ENCODE results near the gene GREB1L. TPM values are rescaled to one million over a fixed set of nuclear protein-coding genes. Genes with fewer than 3 reads are reported as not detected.

Gene GREB1L
- total RNA-seq, 1 experiment from 2014 or later: 75.4 TPM

DNA sequence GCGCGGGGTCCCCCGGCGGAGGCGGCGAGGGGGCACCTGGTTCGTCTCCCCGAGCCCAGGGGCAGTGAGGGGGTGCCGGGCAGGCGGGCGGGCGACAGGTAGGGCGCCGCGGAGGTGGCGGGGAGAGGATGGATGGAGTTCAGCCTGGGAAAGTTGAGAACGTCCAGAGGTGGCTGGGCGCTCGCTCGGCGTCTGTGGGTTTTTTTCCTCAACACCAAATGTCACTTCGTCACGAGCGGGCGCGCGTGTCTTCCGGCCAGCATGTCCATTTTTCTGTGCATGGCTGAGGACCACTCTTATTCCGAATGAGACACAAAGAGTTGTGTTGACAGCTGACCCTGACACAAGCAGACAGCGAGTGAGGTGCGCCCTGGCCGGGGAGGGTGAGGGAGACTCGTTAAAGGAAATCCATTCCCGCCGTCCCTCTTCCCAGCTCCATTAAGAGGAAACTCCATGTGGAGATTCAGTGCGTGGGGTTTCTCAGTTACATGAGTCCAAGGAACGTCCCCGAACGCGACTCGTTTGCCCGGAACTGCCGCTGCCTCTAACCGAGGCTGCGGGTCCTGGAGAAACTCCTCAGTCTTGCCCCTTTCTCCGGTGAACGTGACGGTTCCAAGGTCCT, 859 bp downstream of the GREB1L start:
- TF ChIP-seq, protein P1, sequence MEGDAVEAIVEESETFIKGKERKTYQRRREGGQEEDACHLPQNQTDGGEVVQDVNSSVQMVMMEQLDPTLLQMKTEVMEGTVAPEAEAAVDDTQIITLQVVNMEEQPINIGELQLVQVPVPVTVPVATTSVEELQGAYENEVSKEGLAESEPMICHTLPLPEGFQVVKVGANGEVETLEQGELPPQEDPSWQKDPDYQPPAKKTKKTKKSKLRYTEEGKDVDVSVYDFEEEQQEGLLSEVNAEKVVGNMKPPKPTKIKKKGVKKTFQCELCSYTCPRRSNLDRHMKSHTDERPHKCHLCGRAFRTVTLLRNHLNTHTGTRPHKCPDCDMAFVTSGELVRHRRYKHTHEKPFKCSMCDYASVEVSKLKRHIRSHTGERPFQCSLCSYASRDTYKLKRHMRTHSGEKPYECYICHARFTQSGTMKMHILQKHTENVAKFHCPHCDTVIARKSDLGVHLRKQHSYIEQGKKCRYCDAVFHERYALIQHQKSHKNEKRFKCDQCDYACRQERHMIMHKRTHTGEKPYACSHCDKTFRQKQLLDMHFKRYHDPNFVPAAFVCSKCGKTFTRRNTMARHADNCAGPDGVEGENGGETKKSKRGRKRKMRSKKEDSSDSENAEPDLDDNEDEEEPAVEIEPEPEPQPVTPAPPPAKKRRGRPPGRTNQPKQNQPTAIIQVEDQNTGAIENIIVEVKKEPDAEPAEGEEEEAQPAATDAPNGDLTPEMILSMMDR (IDR thresholded peaks at IDR 0.05; ENCODE audit: insufficient read depth in 1 of 2, low read depth in 1 of 2, low read length in 1 of 2, severe bottlenecking in 1 of 2, unreplicated experiment in 1 of 2): no peak
- Mint-ChIP-seq H3K4me1 (ENCODE audit: low read depth, unreplicated experiment) (peaks cover 21% of the 10 kb centered on the region), H3K27me3 (ENCODE audit: insufficient read depth, unreplicated experiment) (no peaks in the 10 kb centered on the region), H3K36me3 (ENCODE audit: insufficient read depth, unreplicated experiment) (peaks cover 12% of the 10 kb centered on the region), H3K4me3 (ENCODE audit: unreplicated experiment) (peak overlapping the region; percentile 95), H3K27ac (ENCODE audit: unreplicated experiment) (peak overlapping the region; percentile 91), H3K9me3 (ENCODE audit: unreplicated experiment) (no peaks in the 10 kb centered on the region)
- BruUV-seq (replicated peaks): no TSS peak
- H3K9me3 ChIP-seq: no peaks in the 10 kb centered on the region
- peak in 1 of 2 experiments; percentile 32 for DNase-seq
- peak overlapping the region; percentile 99 for H3K4me3 ChIP-seq (ENCODE audit: low read depth, low read length)
- ChIA-PET CTCF (interaction anchor here (0.5 to 0.7 kb wide), 3 partner anchors 115 to 245 kb away, joined by 3 to 6 read pairs (median 4); no protein-coding TSS in a partner anchor), POLR2A (interaction anchor here (0.6 to 0.7 kb wide), 4 partner anchors 14 to 51 kb away, joined by 3 to 4 read pairs (median 4); no protein-coding TSS in a partner anchor)
- peaks cover 26% of the 10 kb centered on the region; the same call in 1 of the 2 replicates for H3K4me1 ChIP-seq
- H3K36me3 ChIP-seq (ENCODE audit: control insufficient read depth, insufficient read depth, low read length): no peaks in the 10 kb centered on the region
- intact Hi-C loops (cut with micrococcal nuclease; ENCODE audit: unreplicated experiment): loop anchor here (2.0 to 10.0 kb wide), 6 partner anchors 14 to 359 kb away; partner anchors contain the start of gene ESCO1
- no peaks in the 10 kb centered on the region for H3K27me3 ChIP-seq (replicated peaks; ENCODE audit: control insufficient read depth, insufficient read depth, low read length)

DNA sequence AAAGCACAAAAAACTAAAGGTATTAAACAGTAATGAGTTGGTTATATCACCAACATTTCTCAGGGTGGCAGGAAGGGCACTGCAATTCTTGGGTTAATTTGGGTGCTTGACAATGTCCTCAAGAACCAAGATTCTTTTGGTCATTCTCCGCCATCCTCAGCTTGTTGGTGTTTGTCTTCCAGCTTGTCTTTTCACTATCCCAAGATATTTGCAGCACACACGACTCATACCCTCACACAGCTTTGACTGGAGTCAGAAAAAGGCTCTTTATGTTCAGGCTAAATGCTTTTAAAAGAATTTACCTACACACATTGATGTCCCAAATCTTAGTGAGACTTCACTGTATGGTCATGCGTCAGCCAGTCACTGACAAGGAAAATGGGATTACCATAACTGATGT, 12.5 kb downstream of the GREB1L start:
- H3K36me3 Mint-ChIP-seq (ENCODE audit: insufficient read depth, unreplicated experiment): peaks cover 15% of the 10 kb centered on the region
- Histone ChIP-seq H3K9me3 (no peaks in the 10 kb centered on the region), H3K36me3 (ENCODE audit: control insufficient read depth, insufficient read depth, low read length) (no peaks in the 10 kb centered on the region), H3K27me3 (replicated peaks; ENCODE audit: control insufficient read depth, insufficient read depth, low read length) (no peaks in the 10 kb centered on the region), H3K4me1 (peaks cover 52% of the 10 kb centered on the region), H3K4me3 (ENCODE audit: low read depth, low read length) (no peak overlapping the region)
- no TSS peak for BruUV-seq (replicated peaks)
- H3K4me3 Mint-ChIP-seq (ENCODE audit: unreplicated experiment): no peak overlapping the region
- H3K27ac Mint-ChIP-seq (ENCODE audit: unreplicated experiment): peak overlapping the region; percentile 30
- TF ChIP-seq, protein P1 (IDR thresholded peaks at IDR 0.05; ENCODE audit: insufficient read depth in 1 of 2, low read depth in 1 of 2, low read length in 1 of 2, severe bottlenecking in 1 of 2, unreplicated experiment in 1 of 2): no peak
- no peak for DNase-seq
- CTCF ChIA-PET: no interaction called here
- H3K9me3 Mint-ChIP-seq (ENCODE audit: unreplicated experiment): no peaks in the 10 kb centered on the region
- no peaks in the 10 kb centered on the region for H3K27me3 Mint-ChIP-seq (ENCODE audit: insufficient read depth, unreplicated experiment)
- H3K4me1 Mint-ChIP-seq (ENCODE audit: low read depth, unreplicated experiment): peaks cover 32% of the 10 kb centered on the region
- intact Hi-C loops (cut with micrococcal nuclease; ENCODE audit: unreplicated experiment): no loop called here
- POLR2A ChIA-PET: no interaction called here

DNA sequence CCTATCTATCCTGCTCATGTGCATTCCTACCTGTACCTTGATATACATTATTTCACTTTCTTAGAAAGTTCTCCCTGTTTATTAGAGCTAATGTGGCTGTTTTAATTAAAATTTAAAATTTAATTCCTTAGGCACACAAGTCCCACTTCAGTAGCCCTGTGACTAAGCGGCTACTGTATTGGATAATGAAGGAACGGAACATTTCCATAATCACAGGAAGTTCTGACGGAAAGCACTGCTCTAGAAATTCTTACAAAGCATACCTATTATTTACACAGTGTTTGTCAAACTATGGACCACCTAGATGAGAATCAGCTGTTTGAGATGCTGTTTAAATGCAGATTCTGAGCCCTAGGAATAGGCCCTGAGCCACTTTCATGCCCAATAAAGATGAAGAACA, 13.2 kb downstream of the GREB1L start:
- no peaks in the 10 kb centered on the region for H3K27me3 ChIP-seq (replicated peaks; ENCODE audit: control insufficient read depth, insufficient read depth, low read length)
- POLR2A ChIA-PET: no interaction called here

More for the DNA sequence above, 13.2 kb downstream of the GREB1L start:
- no peak overlapping the region for H3K27ac Mint-ChIP-seq (ENCODE audit: unreplicated experiment)
- intact Hi-C loops (cut with micrococcal nuclease; ENCODE audit: unreplicated experiment): loop anchor here (5.0 kb wide), 2 partner anchors 47 to 62 kb away; no protein-coding TSS in a partner anchor
- peaks cover 15% of the 10 kb centered on the region for H3K36me3 Mint-ChIP-seq (ENCODE audit: insufficient read depth, unreplicated experiment)
- Histone ChIP-seq H3K4me1 (peaks cover 59% of the 10 kb centered on the region), H3K9me3 (no peaks in the 10 kb centered on the region), H3K36me3 (ENCODE audit: control insufficient read depth, insufficient read depth, low read length) (no peaks in the 10 kb centered on the region), H3K4me3 (ENCODE audit: low read depth, low read length) (no peak overlapping the region)
- peaks cover 26% of the 10 kb centered on the region for H3K4me1 Mint-ChIP-seq (ENCODE audit: low read depth, unreplicated experiment)
- DNase-seq: no peak
- H3K9me3 Mint-ChIP-seq (ENCODE audit: unreplicated experiment): no peaks in the 10 kb centered on the region
- TF ChIP-seq, protein P1 (IDR thresholded peaks at IDR 0.05; ENCODE audit: insufficient read depth in 1 of 2, low read depth in 1 of 2, low read length in 1 of 2, severe bottlenecking in 1 of 2, unreplicated experiment in 1 of 2): no peak
- no TSS peak for BruUV-seq (replicated peaks)
- no peaks in the 10 kb centered on the region for H3K27me3 Mint-ChIP-seq (ENCODE audit: insufficient read depth, unreplicated experiment)
- no peak overlapping the region for H3K4me3 Mint-ChIP-seq (ENCODE audit: unreplicated experiment)
- CTCF ChIA-PET: no interaction called here

Data from Caco-2 (cell line).